GM12878 (cell line): ENCODE measurements around the gene PSMB5. TPM values are rescaled to one million over a fixed set of nuclear protein-coding genes. Genes with fewer than 3 reads are reported as not detected.
A peak's percentile ranks its signal among the peaks of the same experiment; 100 is the strongest.

ENCODE experiments used
- ATAC-seq: fragments of 200-7000 bp; cut with Tn5 transposase; 3 replicates; pipeline ENCODE4 v1.9.1; 2020; ENCODE audit warnings: mild to moderate bottlenecking, moderate library complexity
- BruUV-seq: library from RNA; stranded (reverse); fragments of 400-500 nt; replicated peaks from 2 replicates; lab custom pipeline; 2021; lab: Mats Ljungman, UMichigan
- CTCF ChIA-PET: fragments of 300-600 bp; sonication (Branson Sonifier 250); formaldehyde crosslinking; extraction: SDS; loops from one replicate; lab custom pipeline; 2021; ENCODE audit warnings: inconsistent platforms; lab: Yijun Ruan, JAX
- POLR2A ChIA-PET: fragments of 350-600 bp; formaldehyde crosslinking; extraction: SDS; loops from one replicate; lab custom pipeline; 2021; ENCODE audit warnings: inconsistent platforms; lab: Charles Lee
- RAD21 ChIA-PET: fragments of 300-600 bp; sonication (Branson Sonifier 250); formaldehyde crosslinking; loops from one replicate; lab custom pipeline; 2023; ENCODE audit warnings: antibody characterized with exemption; ENCODE audit not compliant: unreplicated experiment; lab: Charles Lee
- SMC1A ChIA-PET: fragments of 300-600 bp; sonication (Branson Sonifier 250); formaldehyde crosslinking; loops from one replicate; lab custom pipeline; 2023; ENCODE audit not compliant: unreplicated experiment, uncharacterized antibody; lab: Charles Lee
- DNase-seq: peaks from one replicate; pipeline ENCODE4 v3.0.0-alpha.2; 2011; ENCODE audit warnings: low read depth, low spot score
- FAIRE-seq: peaks from 3 replicates; lab custom pipeline; 2011; peaks lifted over from hg19 to GRCh38; lab: Jason Lieb, UNC
- H2AFZ ChIP-seq: 2 replicates; pipeline ENCODE4 v1.6.0; 2011; ENCODE audit warnings: low read depth, low read length, control low read depth; ENCODE audit not compliant: control insufficient read depth
- H3K27ac ChIP-seq: 2 replicates; pipeline ENCODE4 v1.5.1; 2011; ENCODE audit warnings: control low read depth; ENCODE audit not compliant: control insufficient read depth, insufficient read depth
- H3K27me3 ChIP-seq, 2 experiments: replicated peaks in 1 of 2; 2 replicates each; pipeline versions ENCODE4 v1.6.0 to v1.6.1; 2011; ENCODE audit warnings: low read length in 1 of 2; ENCODE audit not compliant: control insufficient read depth in 2 of 2, insufficient read depth in 2 of 2
- H3K36me3 ChIP-seq, 2 experiments: 2 replicates each; pipeline ENCODE4 v1.5.1; 2011; ENCODE audit warnings: low read length in 1 of 2; ENCODE audit not compliant: control insufficient read depth in 2 of 2, insufficient read depth in 2 of 2
- H3K4me1 ChIP-seq: 2 replicates; pipeline ENCODE4 v1.6.1; 2011; ENCODE audit warnings: mild to moderate bottlenecking, low read length, moderate library complexity, mixed read lengths; ENCODE audit not compliant: control insufficient read depth, insufficient read depth
- H3K4me2 ChIP-seq: 2 replicates; pipeline ENCODE4 v1.6.0; 2011; ENCODE audit warnings: control low read depth; ENCODE audit not compliant: control insufficient read depth, insufficient read depth
- H3K4me3 ChIP-seq: fragments of 200-600 bp; sonication (generic); 2 replicates; pipeline ENCODE4 v1.5.1; 2016
- H3K79me2 ChIP-seq: 2 replicates; pipeline ENCODE4 v1.6.0; 2011; ENCODE audit warnings: low read length; ENCODE audit not compliant: control insufficient read depth, insufficient read depth
- H3K9ac ChIP-seq: 2 replicates; pipeline ENCODE4 v1.8.0; 2011; ENCODE audit warnings: low read length, control low read depth, mixed read lengths; ENCODE audit not compliant: control insufficient read depth, insufficient read depth
- H3K9me3 ChIP-seq: replicated peaks from 3 replicates; pipeline ENCODE4 v1.5.1; 2011; ENCODE audit warnings: mild to moderate bottlenecking, low read length; ENCODE audit not compliant: control insufficient read depth, insufficient read depth
- H4K20me1 ChIP-seq: 2 replicates; pipeline ENCODE4 v1.6.0; 2011; ENCODE audit not compliant: control insufficient read depth, insufficient read depth
- CUX1 ChIP-seq: IDR thresholded peaks from 2 replicates; pipeline ENCODE4 v1.6.1; 2012; ENCODE audit warnings: improper control_type of control experiment, low read depth, low read length; ENCODE audit not compliant: insufficient replicate concordance
- IKZF2 ChIP-seq, 2 experiments: fragments of 450-650 bp; IDR thresholded peaks; 2 replicates each; pipeline ENCODE4 v1.6.1; 2017; ENCODE audit warnings: mild to moderate bottlenecking in 2 of 2, moderate library complexity in 2 of 2
- RELB ChIP-seq: fragments of 450-650 bp; IDR thresholded peaks from 2 replicates; pipeline ENCODE4 v1.6.1; 2017; ENCODE audit warnings: low read depth, mild to moderate bottlenecking, moderate library complexity
- STAT3 ChIP-seq: IDR thresholded peaks from 2 replicates; pipeline ENCODE4 v1.6.1; 2011; ENCODE audit warnings: low read depth, low read length, improper control_type of control experiment
- TAF1 ChIP-seq: IDR thresholded peaks from 2 replicates; pipeline ENCODE4 v1.6.1; 2011; ENCODE audit warnings: mild to moderate bottlenecking, low read depth, low read length, borderline replicate concordance
- TARDBP ChIP-seq: IDR thresholded peaks from 2 replicates; pipeline ENCODE4 v1.6.1; 2016; ENCODE audit warnings: borderline replicate concordance
- USF1 ChIP-seq: IDR thresholded peaks from 2 replicates; pipeline ENCODE4 v1.6.1; 2011; ENCODE audit warnings: borderline replicate concordance, low read depth, mild to moderate bottlenecking, moderate library complexity, mixed read lengths, low read length; ENCODE audit not compliant: insufficient read depth; ENCODE audit errors: extremely low read length
- ZNF592 ChIP-seq: fragments of 450-650 bp; IDR thresholded peaks from 2 replicates; pipeline ENCODE4 v1.6.1; 2017; ENCODE audit warnings: mild to moderate bottlenecking, moderate library complexity
- WGBS: methylation state at CpG from one replicate; pipeline ENCODE4 v1.1.6; 2016; ENCODE audit warnings: low lambda C conversion rate; ENCODE audit not compliant: insufficient replicate concordance, insufficient coverage; ENCODE audit errors: missing lambda C conversion rate; 5-methylcytosine and 5-hydroxymethylcytosine counted together
- in situ Hi-C: fragments of 300-500 bp; cut with MboI; formaldehyde crosslinking; loops from 9 replicates; pipeline ENCODE4 v1.14.3; 2018; ENCODE audit warnings: mixed read lengths
- intact Hi-C: fragments of 100-400 bp; cut with micrococcal nuclease; formaldehyde crosslinking; loops from one replicate; pipeline ENCODE4 v1.14.2; 2022; ENCODE audit not compliant: unreplicated experiment
- polyA plus RNA-seq, 11 experiments: library from polyadenylated mRNA; depleted of rRNA in 4 of 11; unstranded in 6 of 11; stranded (reverse) in 5 of 11; fragments of >200 nt; fragmentation: Nextera tagmentation in 4 of 11; fragmentation: Illumina TruSeq in 1 of 11; extraction: Ambion mirVana in 4 of 11; extraction: Trizol in 1 of 11; gene quantifications; 1 replicate in 1 of 11; 2 replicates in 10 of 11; pipeline versions ENCODE4 v1.2.1 to v1.2.3, GENCODE V29; 2011 to 2016; ENCODE audit warnings: inconsistent platforms in 2 of 11, missing spikeins in 2 of 11, low read depth in 1 of 11
- total RNA-seq, 4 experiments: library from RNA; depleted of rRNA in 3 of 4; stranded (reverse); fragments of >200 nt in 3 of 4; fragmentation: Illumina TruSeq in 1 of 4; extraction: Trizol in 1 of 4; gene quantifications; 2 replicates each; pipeline versions ENCODE4 v1.2.1 to v1.2.3, GENCODE V29; 2013 to 2021

PSMB5 gene
- total and polyA plus RNA-seq, 10 of the 15 experiments (the other 5 are each of a cell fraction or from before 2014, with no cell fraction given) = 84.5 to 802 (median 144) TPM

GRCh38 chr14:23005451-23006187, 29.1 kb downstream of the PSMB5 start:
- Histone ChIP-seq H3K27me3 (no peaks in the 10 kb centered on the region), H3K9me3 (no peaks in the 10 kb centered on the region), H3K4me2 (peak overlapping the region; percentile 89), H3K36me3 (no peaks in the 10 kb centered on the region), H3K9ac (peak overlapping the region; percentile 82; the same call in 1 of the 2 replicates), H3K4me3 (no peak overlapping the region; the same call in 1 of the 2 replicates), H4K20me1 (no peaks in the 10 kb centered on the region), H3K27ac (no peak overlapping the region), H3K4me1 (peaks cover 21% of the 10 kb centered on the region), H3K79me2 (peaks cover 9% of the 10 kb centered on the region), H2AFZ (peak overlapping the region; percentile 5; the same call in 1 of the 2 replicates)
- ATAC-seq (no peak), FAIRE-seq (peak; percentile 52), DNase-seq (no peak)
- ChIA-PET CTCF (interaction anchor here (1.0 to 25.0 kb wide), 17 partner anchors 9 to 295 kb away, joined by 3 to 853 read pairs (median 8); partner anchors contain the start of genes CDH24, PRMT5 and PSMB5), POLR2A (interaction anchor here (0.7 to 3.0 kb wide), 13 partner anchors 10 to 316 kb away, joined by 3 to 29 read pairs (median 8); partner anchors contain the start of genes ACIN1, C14orf119, PABPN1 and PRMT5), SMC1A (interaction anchor here (0.6 to 3.8 kb wide), 17 partner anchors 10 to 133 kb away, joined by 3 to 67 read pairs (median 5); partner anchors contain the start of genes AJUBA and PSMB5), RAD21 (interaction anchor here (0.9 to 2.6 kb wide), 7 partner anchors 10 to 63 kb away, joined by 4 to 37 read pairs (median 13); partner anchors contain the start of genes CDH24 and PSMB5)
- 50% methylated on average over 3 of the region's 3 CpGs for WGBS
- intact Hi-C loops (no loop called here), in situ Hi-C loops (no loop called here)
- no TSS peak for BruUV-seq
- TF ChIP-seq CUX1 (no peak), ZNF592 (no peak), TAF1 (no peak), USF1 (no peak), IKZF2 (IDR thresholded peaks at IDR 0.05) (no peak), RELB (no peak), STAT3 (no peak), TARDBP (no peak)
